Kidney (tissue), 14 donors: ENCODE data around the gene SCARB1. TPM values are rescaled to one million over a fixed set of nuclear protein-coding genes. Genes with fewer than 3 reads are reported as not detected.

ENCODE experiments used
- DNase-seq, 5 donors: peaks; one replicate each; pipeline ENCODE4 v3.0.0-alpha.2; 2013 to 2020
- FAIRE-seq: peaks from 2 replicates; lab custom pipeline; 2012; peaks lifted over from hg19 to GRCh38; lab: Jason Lieb, UNC
- H3K27ac ChIP-seq, 2 donors: one replicate each; pipeline ENCODE4 v1.7.0; 2013; ENCODE audit warnings: low read depth in 2 of 2, low read length in 2 of 2, inconsistent platforms in 1 of 2
- H3K27me3 ChIP-seq: one replicate; pipeline ENCODE4 v1.7.1; 2013; ENCODE audit warnings: low read length, inconsistent platforms; ENCODE audit not compliant: control insufficient read depth, insufficient read depth
- H3K36me3 ChIP-seq, 3 donors: one replicate each; pipeline versions ENCODE4 v1.7.0 to v1.7.1; 2013; ENCODE audit warnings: low read length in 3 of 3, control low read depth in 1 of 3, inconsistent platforms in 1 of 3; ENCODE audit not compliant: insufficient read depth in 3 of 3, control insufficient read depth in 2 of 3
- H3K4me1 ChIP-seq, 3 donors: one replicate each; pipeline versions ENCODE4 v1.7.0 to v1.7.1; 2013; ENCODE audit warnings: low read length in 3 of 3, inconsistent platforms in 1 of 3, low read depth in 1 of 3; ENCODE audit not compliant: control insufficient read depth in 2 of 3, insufficient read depth in 2 of 3
- H3K4me3 ChIP-seq, 3 donors: one replicate each; pipeline versions ENCODE4 v1.7.0 to v1.8.1; 2013; ENCODE audit warnings: low read length in 3 of 3, control low read depth in 1 of 3, inconsistent platforms in 1 of 3
- H3K9ac ChIP-seq, 3 donors: one replicate each; pipeline versions ENCODE4 v1.7.0 to v1.7.1; 2013; ENCODE audit warnings: low read length in 3 of 3, control low read depth in 1 of 3, inconsistent platforms in 1 of 3
- H3K9me3 ChIP-seq, 3 donors: one replicate each; pipeline versions ENCODE4 v1.7.0 to v1.7.1; 2013; ENCODE audit warnings: low read length in 3 of 3, control low read depth in 1 of 3, inconsistent platforms in 1 of 3; ENCODE audit not compliant: control insufficient read depth in 2 of 3, insufficient read depth in 1 of 3
- CTCF ChIP-seq: IDR thresholded peaks from 3 replicates; pipeline ENCODE4 v1.5.1; 2012; ENCODE audit warnings: mild to moderate bottlenecking, moderate library complexity, borderline replicate concordance; ENCODE audit not compliant: insufficient read depth; ENCODE audit errors: extremely low read depth
- intact Hi-C: fragments of 100-400 bp; cut with DNase I; formaldehyde crosslinking; loops from one replicate; pipeline ENCODE4 v1.11.1; 2022
- polyA plus RNA-seq: library from polyadenylated mRNA; stranded (reverse); fragments of 350-450 nt; fragmentation: Illumina TruSeq; extraction: RNeasy Lipid Tissue Mini Kit (QIAGEN cat#74804); gene quantifications from one replicate; pipeline ENCODE4 v1.2.3, GENCODE V29; 2014; ENCODE audit warnings: low read depth, low replicate concordance; ENCODE audit not compliant: insufficient read depth
- total RNA-seq: library from RNA; stranded (reverse); fragmentation: NEBNext Ultra II Directional; extraction: Animal tissue kit (Norgen Biotek cat#: 25700); gene quantifications from one replicate; pipeline ENCODE4 v1.2.1, GENCODE V29; 2021
- donor health status: control.
- donor health status: control.
- donor health status: control.
- donor health status: control.
- donor health status: control.
- donor health status: DM: yes; HTN: yes; CAD: no.
- donor health status: Normal renal cell carcinoma (clear cell type).

SCARB1 gene
- total and polyA plus RNA-seq, 2 donors from 2014 or later, result 12.3 to 13.2 TPM

- Histone ChIP-seq H3K9me3 (no peaks in the 10 kb centered on the region), H3K9ac (no peak overlapping the region), H3K4me1 (peaks cover 0 to 8% (median 4%) of the 10 kb centered on the region in 3 donors), H3K36me3 (no peaks in the 10 kb centered on the region), H3K4me3 (no peak overlapping the region), H3K27ac (no peak overlapping the region), H3K27me3 (no peaks in the 10 kb centered on the region)
- TF ChIP-seq CTCF, result no peak
- no peak for DNase-seq
- FAIRE-seq, result no peak
- intact Hi-C loops, result loop anchor here (10.0 kb wide), 1 partner anchor 441 kb away; no protein-coding TSS in a partner anchor
Measured at GRCh38 chr12:124776125-124776513, 87.5 kb downstream of the SCARB1 start.

- H3K4me3 ChIP-seq, result no peak overlapping the region
- TF ChIP-seq CTCF, result no peak
- FAIRE-seq (no peak), DNase-seq (no peak)
- no peak overlapping the region for H3K9ac ChIP-seq
- H3K27ac ChIP-seq, result no peak overlapping the region
- no peaks in the 10 kb centered on the region for H3K36me3 ChIP-seq
- H3K27me3 ChIP-seq, result no peaks in the 10 kb centered on the region
- H3K4me1 ChIP-seq, result peaks cover 0 to 8% (median 4%) of the 10 kb centered on the region in 3 donors
- no peaks in the 10 kb centered on the region for H3K9me3 ChIP-seq
- intact Hi-C loops, result loop anchor here (10.0 kb wide), 1 partner anchor 440 kb away; no protein-coding TSS in a partner anchor
Measured at GRCh38 chr12:124774462-124775167, 89.0 kb downstream of the SCARB1 start.

GRCh38 chr12:124774054-124774461 is 89.6 kb downstream of the SCARB1 start:
- no peak for TF ChIP-seq CTCF
- DNase-seq (no peak), FAIRE-seq (no peak)
- no peaks in the 10 kb centered on the region for H3K9me3 ChIP-seq
- H3K4me3 ChIP-seq, result no peak overlapping the region
- no peak overlapping the region for H3K9ac ChIP-seq
- H3K27me3 ChIP-seq, result no peaks in the 10 kb centered on the region
- H3K4me1 ChIP-seq, result peaks cover 0 to 8% (median 4%) of the 10 kb centered on the region in 3 donors
- no peak overlapping the region for H3K27ac ChIP-seq
- intact Hi-C loops, result loop anchor here (10.0 kb wide), 1 partner anchor 439 kb away; no protein-coding TSS in a partner anchor
- no peaks in the 10 kb centered on the region for H3K36me3 ChIP-seq
